ENCODE results near the gene TCFL5.

GRCh38 chr20:62820208-62820961 is 41.2 kb downstream of the TCFL5 start:
- no peak for TF ChIP-seq CTCF (IDR thresholded peaks at IDR 0.05)
- no peak for TF ChIP-seq POLR2A (IDR thresholded peaks at IDR 0.05)

Measured in lower leg skin (tissue), 3 donors.